Esophagus squamous epithelium (tissue), 4 donors: Measurements from ENCODE around the gene TNIP1.

Experiments
- CTCF ChIP-seq, 6 experiments: fragments of 450-650 bp in 4 of 6; fragments of 200-600 bp in 2 of 6; sonication (generic) in 2 of 6; IDR thresholded peaks; one replicate each; pipeline ENCODE4 v1.5.1; 2016 to 2019; ENCODE audit warnings: antibody characterized with exemption in 6 of 6, mild to moderate bottlenecking in 4 of 6, moderate library complexity in 4 of 6
- POLR2A ChIP-seq, 4 donors: fragments of 450-650 bp; IDR thresholded peaks; one replicate each; pipeline ENCODE4 v1.6.1; 2017; ENCODE audit warnings: antibody characterized with exemption in 4 of 4, mild to moderate bottlenecking in 4 of 4, moderate library complexity in 3 of 4

DNA sequence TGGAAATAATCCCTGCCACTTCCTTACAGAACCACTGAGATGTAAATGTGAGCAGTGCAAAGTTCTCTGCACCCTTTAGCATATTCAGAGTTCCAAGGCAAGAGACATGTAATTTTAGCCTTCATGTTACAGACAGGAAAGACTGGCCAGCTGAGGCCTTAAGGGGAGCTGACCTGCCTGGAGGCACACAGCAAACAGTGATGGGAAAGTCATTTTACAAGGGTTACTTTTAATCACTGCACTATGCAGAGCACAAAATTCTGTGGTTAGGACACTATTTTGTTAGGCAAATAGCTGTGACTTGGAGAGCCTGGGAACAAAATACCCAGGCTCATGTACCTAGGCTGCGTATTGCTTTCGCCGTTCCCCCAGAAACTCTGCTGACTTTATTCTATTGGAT, 30.2 kb upstream of the TNIP1 start:
- TF ChIP-seq CTCF (IDR thresholded peaks at IDR 0.05) = no peak
- TF ChIP-seq POLR2A (IDR thresholded peaks at IDR 0.05) = no peak
